ENCODE measurements around the gene CLCF1.

CLCF1 gene

DNA sequence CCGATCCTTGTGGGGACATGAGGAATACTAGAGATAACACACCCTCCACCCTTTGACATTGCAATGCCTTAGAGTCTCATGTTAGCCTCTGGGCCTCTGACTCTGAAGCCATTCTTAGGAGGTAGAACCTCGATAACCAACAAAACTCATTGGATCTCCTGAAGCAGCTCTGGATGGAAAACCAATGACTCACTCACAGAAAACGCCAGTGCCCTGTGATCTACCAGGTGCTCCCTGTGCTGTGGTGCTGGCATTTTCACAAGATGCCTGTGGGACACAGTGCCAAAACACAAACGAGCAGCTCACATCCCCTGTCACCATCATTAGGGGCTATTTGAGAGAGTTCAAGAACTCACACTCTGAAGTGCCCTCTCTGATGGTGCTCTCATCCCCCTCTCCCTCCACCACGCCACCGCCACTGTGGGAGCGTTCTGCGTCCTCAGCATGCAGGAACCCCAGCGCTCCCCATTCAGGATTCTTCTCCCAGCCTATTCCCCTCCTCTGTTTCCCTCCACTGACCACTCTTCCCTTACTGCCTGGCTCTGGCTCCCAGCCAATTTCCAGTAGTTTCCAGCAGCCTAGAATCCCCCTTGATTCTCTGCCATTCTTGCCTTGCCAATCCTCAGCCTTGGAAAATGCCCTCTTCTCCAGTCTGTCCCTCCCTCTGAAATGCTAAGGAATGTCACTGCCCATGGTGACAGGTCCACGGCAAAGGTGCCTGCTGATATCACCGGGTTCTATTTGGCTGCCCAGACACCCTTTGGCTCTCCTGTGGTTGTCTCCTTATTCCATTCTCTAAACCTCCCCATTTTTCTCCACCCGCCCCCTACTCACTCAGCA lies 15.3 kb downstream of the CLCF1 start:
- no peak for DNase-seq (ENCODE audit: low read depth in 1 of 2, low spot score in 1 of 2)

DNA sequence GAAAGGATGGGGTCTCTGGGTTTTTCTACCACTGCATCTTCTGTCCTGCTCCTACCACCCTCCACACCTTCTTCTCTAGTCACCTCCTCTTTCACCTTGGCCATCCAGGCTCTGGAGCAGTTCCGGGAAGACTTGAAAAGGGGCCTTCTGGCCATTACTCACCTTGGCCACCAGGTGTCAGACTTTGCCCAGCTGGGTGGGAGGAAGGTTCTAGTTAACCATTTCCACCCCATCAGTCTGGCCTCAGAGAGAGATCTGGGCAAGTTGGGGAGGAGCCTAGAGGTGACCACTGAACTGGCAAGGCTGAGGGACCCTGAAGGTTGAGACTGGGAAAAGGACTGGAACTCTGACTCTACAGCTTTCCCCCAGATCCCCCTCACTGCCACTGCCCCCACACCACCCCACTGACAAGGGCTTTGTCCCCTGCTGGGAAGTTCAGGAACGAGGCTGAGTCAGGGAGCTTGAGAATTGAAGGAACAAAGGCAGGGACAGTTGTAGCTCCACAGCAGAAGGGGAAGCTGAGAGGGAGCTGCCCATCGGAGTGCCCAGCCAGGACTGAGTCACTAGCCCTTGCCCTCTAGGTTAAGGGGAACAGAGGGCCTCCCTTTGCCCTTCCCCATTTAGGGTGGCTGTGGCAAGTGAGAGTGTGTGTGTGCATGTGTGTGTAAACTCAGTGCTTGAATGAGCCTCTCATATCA lies 16.4 kb downstream of the CLCF1 start:
- DNase-seq (ENCODE audit: low read depth in 1 of 2, low spot score in 1 of 2), result peak in 1 of 2 donors; percentile 44

DNA sequence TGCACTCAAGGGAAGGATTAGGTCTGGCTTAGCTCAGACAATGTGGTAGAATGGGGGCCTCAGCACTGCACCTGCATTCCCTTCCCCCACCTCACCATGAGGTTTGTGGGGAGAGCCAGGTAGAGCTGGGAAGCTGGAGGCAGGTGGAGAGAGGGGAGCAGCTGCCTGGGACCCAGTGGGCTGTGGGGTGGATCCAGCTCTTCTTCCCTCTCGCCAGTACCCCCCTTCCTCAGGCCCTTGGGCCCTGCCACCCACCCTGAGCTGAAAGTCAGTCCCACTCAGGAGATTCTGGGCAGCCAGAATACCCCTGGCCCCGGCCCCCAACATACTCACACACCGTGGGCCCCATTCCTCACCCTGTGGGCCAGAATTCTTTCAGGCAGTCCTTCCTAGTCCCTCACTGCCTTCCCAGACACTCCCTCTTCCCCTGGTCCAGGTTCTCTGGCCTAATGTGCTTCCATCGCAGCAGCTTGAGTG lies 17.0 kb downstream of the CLCF1 start:
- no peak for DNase-seq (ENCODE audit: low read depth in 1 of 2, low spot score in 1 of 2)

DNA sequence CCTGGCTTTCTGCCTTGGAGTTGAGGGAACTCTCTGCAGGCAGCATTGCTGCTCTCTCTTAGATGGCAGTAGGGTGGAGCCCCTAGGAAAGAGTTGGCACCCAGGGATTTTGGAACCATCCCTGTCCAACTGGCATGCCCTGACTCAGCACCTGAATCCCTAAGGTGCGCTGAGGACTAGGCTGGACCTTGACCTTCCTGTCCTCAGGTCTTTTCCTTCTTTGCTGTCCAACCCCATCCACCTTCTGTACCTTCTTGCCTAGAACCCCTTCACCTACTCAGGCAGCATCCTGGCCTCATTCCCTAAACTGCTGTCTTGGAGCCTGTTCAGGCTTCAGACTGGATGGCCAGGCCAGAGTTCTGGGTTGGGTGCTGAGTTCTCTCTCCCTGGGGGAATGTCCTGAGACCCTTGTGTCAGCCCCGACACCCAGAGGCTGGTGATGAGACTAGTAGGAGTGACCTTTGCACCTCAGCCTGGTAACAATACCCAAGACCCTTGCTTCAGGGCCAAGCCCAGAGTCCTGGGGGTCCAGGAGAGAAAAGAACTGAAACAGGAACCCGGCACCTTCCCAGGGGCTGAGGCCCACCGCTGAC lies 17.5 kb downstream of the CLCF1 start:
- DNase-seq (ENCODE audit: low read depth in 1 of 2, low spot score in 1 of 2), result no peak

DNA sequence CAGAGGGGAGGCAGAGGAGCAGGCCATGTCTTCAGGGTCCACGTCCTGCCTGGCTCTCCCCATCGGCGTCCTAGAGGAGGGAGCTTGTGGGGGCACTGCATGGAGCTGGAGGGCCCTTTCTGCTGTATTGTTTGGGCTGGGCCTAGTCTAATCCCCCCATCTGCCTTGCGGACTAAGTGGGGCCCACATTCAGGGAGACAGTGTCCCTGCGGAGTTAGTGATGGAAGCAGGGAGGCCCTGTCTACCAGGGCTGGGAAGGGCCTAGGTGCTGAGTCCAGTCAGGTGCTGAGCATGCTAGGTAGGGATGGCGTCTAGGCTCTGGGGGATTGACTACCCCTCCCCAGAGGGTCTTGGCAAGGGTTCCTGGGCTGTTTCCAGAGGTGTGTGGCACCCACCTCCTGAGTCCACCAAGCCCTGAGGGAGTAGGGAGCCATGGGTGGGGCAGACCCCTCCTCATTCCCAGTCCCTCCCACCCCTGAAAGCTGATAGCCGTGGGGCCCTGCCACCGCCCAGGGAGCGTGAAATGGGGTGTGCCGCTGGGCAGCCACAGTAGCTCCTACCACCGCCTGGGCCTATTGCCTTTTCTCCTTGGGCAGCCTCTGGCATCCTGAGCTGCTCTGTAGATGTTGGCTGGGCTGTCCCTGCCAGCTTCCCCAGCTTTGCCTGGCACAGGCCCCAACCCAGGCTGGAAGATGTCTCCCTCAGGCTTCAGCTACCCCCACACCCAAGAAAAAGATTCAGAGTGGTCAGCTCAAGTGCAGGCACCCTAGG lies 18.2 kb downstream of the CLCF1 start:
- no peak for DNase-seq (ENCODE audit: low read depth in 1 of 2, low spot score in 1 of 2)

DNA sequence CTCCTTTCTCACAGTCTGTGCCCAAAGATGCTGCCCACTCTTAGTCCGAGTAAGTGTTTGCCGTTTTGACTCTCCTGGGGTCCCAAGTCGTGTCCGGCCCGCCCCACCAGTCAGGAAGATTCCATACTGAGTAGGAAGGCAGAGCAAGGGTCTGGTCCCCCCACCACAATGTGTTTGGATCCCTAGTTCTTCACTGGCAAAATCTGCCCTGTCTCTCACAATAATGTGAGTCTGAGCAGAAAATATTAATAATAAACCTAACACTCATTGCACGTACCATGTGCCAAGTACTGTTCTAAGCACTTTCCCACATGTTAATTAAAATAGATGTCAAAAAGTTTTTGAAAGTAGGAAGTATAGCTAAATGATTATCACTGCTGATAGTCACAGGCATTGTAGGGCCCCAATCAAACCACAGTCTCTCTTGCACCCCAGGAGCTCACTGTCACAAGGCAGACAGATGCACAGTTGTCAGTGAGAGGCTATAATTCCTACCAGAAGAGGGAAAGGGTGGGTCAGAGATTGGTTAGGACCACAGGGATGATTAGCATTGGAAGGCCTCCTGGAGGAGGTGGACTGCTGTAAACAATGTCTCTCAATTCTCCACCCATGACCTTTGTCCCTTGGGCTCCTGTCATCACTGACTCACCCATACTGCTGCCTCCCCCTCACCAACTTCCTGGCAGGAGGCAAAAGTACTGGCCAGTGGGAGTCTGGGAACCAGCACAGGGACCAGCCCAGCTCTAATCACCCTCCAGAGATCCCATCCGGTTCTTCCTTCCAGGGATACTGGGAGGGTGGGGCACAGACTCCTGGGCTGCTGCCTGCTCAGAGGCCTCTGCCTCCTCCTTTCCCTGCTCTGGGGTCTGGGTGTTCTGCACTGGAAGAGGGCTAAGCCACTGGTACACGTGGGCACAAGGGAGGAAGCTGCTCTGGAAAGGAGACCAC lies 19.0 kb downstream of the CLCF1 start:
- DNase-seq (ENCODE audit: low read depth in 1 of 2, low spot score in 1 of 2), result no peak

DNA sequence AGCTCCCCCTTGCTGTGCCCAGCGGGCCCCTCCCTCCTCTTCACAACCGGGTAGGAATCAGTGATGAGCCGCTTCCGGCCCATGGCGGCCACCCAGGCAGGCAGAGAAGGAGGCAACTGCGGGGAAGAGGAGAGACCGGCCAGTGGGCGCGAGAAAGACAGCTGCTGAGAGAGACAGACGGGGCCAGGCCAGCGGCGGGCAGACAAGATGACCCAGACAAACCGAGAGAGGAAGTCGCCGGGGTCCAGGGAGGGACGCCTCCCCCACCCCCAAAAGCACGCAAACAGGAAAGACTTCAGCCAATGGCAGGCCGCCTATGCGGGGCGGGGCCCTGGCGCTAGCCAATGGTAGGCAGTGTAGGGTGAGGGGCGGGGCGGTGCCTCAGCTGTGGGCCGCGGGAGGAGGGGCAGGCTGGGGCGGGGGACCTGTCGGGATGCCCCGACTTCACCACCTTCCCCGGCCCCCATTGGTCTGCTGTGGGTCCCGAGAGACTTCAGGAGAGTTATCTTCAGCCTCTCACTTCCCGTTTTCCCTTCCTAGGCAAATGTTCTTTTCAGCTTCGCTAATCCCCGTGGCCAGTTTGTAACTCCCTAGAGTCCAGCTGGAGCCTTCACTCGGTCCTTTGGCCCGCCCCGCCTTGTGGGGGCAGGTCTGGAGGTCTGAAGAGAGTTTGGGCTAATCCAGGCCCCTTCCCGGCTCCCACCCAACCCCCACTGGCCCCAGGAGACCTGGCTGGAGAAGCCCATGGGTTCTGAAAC lies 19.9 kb downstream of the CLCF1 start, which contains the start of gene POLD4:
TSS of gene POLD4 (minus strand) at position 230 of the 758 bp plus-strand sequence. CDS start at position 83, 147 bp downstream.
- DNase-seq (ENCODE audit: low read depth in 1 of 2, low spot score in 1 of 2), result peak; percentile 93 to 94

DNA sequence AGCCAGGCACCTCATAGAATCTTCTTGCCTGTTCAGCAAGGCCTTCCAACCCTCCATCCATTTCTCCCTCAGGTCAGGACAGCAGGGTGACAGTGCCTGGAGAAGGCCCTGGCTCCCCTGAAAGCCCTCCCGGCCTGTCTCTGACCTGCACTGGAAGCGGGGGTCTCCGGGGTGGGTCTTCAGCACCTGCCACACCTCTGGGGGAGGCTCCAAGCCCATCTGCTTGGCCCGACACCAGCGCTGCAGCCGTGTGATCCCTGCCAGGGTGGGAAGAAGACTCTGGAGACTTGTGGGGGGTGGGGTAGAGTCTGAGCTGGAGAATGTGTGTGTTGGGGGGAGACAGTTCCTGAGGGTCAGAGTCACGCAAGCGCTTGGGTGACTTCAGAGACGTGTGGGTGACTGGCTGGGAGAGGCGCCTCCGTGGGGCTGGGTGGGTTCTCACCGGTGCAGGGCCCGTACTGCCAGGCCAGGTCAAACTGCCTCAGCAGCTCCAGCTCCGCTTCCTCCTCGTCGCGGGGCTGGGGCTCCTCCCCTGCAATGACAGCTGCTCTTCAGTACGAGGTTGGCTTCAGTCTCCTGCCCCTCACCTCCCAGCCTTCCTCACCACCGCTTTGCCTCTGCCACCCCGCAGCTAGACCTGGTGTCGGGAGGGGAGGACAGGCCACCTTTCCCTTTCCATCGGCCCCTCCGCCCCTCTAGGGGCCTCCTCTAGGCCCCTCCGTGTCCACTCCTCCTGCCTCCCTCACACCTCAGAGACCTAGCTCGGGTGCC lies 20.7 kb downstream of the CLCF1 start:
- DNase-seq (ENCODE audit: low read depth in 1 of 2, low spot score in 1 of 2), result no peak

DNA sequence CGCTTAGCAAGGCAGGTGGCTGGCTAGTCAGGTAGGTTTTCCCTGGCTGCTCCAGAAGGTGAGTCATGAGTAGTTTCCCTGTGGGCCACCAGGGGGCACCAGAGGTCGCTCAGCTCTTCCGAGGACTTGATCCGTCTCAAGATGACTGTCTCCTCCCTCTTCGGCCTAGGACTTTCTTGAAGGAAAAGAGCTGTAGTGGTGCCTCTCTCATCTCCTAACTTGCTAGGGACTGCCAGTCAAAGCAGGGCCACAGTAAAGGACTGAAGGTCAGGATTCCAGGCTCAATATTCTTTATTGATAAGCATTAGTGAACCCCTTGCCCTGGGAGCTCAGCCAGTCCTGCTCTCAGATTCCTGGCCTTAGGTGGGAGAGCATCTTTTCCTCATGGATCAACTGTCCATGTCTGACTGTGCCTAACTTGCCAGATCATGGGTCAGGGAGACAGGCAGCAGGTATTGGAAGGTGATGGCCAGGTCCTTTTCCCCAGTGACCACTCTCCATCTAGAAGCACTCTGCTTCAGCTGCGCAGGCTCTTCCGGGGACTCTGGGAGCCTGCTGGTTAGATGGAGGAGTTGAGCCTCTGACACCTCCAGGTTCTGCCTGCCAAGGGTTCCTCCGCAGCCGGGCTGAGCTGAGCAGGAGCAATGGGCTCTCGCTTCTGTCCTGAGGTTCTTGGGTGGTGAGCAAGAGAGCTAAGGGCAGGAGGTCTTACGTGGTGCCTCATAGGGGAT lies 22.0 kb downstream of the CLCF1 start:
- peak; percentile 40 to 56 for DNase-seq (ENCODE audit: low read depth in 1 of 2, low spot score in 1 of 2)

DNA sequence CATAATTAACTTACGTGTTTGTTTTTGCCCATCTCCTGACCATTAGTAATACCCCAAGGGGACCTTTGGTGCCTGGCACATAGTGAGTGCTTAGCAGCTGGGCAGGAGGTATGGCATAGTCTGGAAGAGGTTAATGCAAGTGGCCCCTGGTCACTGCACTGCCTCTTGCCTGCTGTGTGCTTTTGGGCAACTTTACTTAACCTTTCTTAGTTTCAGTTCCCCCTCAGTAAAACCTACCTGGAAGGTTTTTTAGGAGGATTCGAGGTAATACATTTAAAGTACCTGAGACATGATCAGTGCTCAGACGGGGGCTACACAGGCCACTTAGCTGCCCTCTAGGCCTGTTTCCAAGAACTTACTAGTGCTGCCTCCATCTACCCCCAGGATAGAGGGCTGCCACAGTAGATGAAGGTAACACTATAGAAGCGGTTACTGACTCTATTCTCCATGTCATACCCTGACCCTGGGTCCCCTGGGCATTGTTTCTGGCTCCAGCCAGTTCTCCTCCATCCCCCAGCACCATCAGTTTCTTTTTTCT lies 23.4 kb downstream of the CLCF1 start:
- DNase-seq (ENCODE audit: low read depth in 1 of 2, low spot score in 1 of 2), result no peak

DNA sequence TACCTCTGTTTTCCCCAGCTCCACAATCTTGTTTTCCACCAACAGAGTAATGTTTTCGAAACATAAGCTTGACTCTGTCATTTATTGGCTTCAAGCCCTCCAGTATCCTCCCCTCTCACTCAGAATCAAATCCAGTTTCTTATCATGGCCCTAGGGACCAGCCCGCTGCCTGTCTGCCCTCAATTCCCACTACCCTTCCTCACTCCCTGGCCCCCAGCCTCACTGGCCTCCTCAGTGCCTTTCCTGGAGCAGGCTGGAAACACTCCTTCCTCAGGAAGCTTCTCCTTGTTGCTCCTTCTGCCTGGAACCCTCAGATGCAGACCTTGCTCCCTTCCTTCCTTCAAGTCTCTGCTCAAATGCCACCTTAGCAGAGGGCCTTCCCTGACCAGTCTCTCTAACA lies 23.9 kb downstream of the CLCF1 start:
- no peak for DNase-seq (ENCODE audit: low read depth in 1 of 2, low spot score in 1 of 2)

DNA sequence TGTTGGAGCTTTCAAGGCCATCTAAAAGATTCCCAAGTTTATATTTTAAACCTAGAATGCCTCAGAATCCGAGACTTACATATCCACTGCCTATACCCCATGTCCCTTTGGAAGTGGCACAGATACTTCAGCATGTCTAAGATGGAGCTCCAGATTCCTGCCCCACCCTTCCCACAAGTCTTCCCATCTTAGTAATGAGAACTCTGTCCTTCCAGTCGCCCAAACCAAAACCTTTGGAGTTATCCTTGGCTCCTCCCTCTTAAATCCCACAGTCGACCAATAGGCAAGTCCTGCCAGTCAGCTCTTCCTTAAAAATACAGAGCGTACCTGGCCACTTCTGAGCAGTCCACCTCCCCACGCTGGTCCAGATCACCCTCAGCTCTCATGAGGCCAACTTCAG lies 24.4 kb downstream of the CLCF1 start:
- no peak for DNase-seq (ENCODE audit: low read depth in 1 of 2, low spot score in 1 of 2)

DNA sequence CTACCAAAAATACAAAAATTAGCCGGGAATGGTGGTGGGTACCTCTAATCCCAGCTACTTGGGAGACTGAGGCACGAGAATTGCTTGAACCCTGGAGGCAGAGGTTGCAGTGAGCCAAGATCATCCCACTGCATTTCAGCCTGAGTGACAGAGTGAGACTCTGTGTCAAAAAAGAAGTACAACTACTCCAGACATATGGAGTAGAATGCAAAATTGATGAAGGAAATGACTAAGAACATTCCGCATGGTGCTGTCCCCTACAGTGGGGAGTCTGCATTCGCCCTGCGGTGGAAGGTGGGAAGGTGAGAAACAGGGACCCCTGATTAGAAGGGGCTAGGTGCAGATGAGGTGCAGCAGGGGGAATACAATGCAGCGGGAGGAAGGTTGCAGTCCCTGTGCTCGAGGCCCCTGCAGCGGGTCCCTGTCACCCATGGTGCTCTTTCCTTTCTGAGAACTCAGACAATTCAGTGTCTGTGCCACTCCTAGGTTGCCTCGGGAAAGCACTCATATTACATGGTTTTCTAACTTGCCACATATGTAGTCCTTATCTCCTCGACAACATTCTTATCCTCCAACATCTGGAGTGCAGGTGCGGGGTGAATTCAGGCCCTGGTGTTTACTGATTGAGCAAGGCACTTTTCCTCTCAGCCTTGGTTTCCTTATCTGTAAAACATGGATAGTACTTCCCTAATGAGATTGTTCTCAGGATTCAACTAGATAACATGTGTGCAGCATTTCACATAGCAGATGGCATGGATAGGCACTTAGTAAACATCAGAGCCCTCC lies 25.2 kb downstream of the CLCF1 start:
- no peak for DNase-seq (ENCODE audit: low read depth in 1 of 2, low spot score in 1 of 2)

DNA sequence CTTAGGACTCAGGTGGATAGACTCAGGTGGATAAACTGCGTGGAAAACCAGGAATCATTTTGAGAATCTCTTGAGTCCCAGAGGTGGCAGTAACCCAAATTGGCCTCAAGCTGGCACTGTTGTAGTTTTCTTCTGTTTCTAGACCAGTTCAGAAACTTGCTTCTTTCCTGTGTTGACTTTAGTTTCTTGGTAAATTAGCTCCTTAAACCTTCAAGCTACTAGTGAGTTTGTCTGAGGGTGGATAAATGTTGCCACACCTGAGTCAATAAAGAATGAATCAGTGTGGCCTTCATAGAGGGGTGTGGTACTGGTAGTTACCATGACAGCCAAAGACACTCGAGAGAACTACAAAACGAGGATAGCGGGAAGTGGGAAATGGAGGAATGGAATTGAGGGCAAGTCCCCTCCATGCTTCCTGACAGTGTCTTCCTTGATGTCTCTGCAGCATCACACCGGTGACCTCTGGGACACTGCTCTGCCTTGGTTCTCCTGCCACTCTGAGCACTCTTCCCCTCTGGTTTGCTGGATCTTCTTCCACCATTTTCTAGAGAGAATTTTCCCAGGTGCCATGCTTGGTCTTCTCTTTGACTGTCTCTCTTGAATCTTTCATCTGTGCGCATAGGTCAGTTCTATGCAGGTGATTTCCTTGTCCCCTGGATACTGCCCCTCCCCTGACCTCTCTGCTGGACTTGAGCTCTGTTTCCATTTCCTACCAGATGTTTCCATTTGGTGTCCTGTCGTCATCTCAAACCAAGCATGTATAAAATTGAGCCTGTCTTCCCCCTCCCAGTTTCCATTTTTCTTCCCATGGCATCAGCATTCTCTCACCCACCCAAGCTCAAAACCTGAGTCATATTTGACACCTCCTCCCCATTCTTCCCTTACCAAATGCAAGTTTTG lies 27.2 kb downstream of the CLCF1 start:
- DNase-seq (ENCODE audit: low read depth in 1 of 2, low spot score in 1 of 2), result no peak

DNA sequence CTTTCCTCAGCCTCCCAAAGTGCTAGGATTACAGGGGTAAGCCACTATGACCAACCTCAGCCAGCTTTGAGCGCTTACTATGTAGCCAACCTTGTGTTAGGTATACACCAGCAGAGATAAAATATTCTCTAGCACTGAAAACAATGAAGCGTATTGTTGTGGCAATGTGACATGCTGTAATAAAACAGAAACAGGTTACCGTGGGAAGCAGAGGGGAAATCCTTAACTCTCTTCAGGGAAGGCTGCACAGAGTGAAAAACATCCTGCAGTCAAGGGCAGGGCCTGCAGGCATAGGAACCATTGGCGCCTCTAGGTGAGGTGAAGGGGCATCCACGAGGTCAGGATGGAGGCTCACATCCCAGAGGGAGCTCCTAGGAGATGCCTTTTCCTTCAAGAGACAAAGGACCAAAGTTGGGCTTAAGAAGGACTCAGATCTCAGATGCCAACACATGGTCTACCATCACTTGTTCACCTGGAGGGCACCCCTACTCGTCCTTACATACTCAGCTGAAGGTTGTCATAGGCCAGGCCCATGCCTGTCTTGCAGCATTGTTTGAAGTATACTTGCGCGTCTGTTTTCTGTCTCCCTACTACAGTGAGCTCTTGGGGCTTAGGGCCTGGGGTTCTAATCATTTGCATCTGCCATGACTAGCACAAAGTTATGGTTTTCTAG lies 28.0 kb downstream of the CLCF1 start:
- no peak for DNase-seq (ENCODE audit: low read depth in 1 of 2, low spot score in 1 of 2)
